Heart left ventricle (tissue), 13 donors: Measurements from ENCODE around the gene PTPRD.

Experiments
- CTCF ChIP-seq, 12 donors: fragments of 200-600 bp; sonication (generic) in 4 of 12; IDR thresholded peaks; one replicate each; pipeline versions ENCODE4 v1.5.0 to v1.8.0; 2018 to 2022; ENCODE audit warnings: antibody characterized with exemption in 12 of 12, mild to moderate bottlenecking in 5 of 12
- POLR2A ChIP-seq, 2 donors: fragments of 450-650 bp; IDR thresholded peaks; one replicate each; pipeline ENCODE4 v1.6.1; 2017; ENCODE audit warnings: antibody characterized with exemption in 2 of 2, mild to moderate bottlenecking in 2 of 2, moderate library complexity in 2 of 2
- donor health status: ischemic (EF 13 %, LVEDD 7.1; RV severe dilation, severe dysfunction).
- donor health status: DM: no; HTN: yes; CAD: no.
- donor health status: DM: no; HTN: no; CAD: no.
- donor health status: ischemic (EF 25% LVEDD 6.9; RV normal size, moderate dysfunction).
- donor health status: ischemic (EF 25% LVEDD 5.7; RV mildly dilated, moderate dysfunction).
- donor health status: ischemic (EF 35%, LVEDD 5.7; RV mildly dilated, moderate dysfunction).
- donor health status: nonischemic (EF 11% LVEDD 7.7; RV severe dilation, severe dysfunction).
- donor health status: DM: yes; HTN: yes; CAD: no.
- donor health status: PGD.
- donor health status: ischemic (EF 29% LVEDD 5.4; RV normal size, mild dysfunction).
- donor health status: nonischemic (EF 23%, LVEDD 6.1; RV moderate dilation, normal function).

- TF ChIP-seq POLR2A (IDR thresholded peaks at IDR 0.05), result no peak
- TF ChIP-seq CTCF (IDR thresholded peaks at IDR 0.05), result no peak
These were observed 2345.2 kb downstream of the PTPRD start for GRCh38 chr9:8267636-8268035.
